Type B pancreatic cell (in vitro differentiated cells): ENCODE data around the gene C12orf60. TPM values are rescaled to one million over a fixed set of nuclear protein-coding genes. Genes with fewer than 3 reads are reported as not detected.
"Not testable (repeated sequence)": the region's sequence is repeated elsewhere in the genome, so short reads cannot be mapped to it uniquely, and the experiment has no call there.

ENCODE experiments used
- DNase-seq: peaks from one replicate; pipeline ENCODE4 v3.0.0; 2021; ENCODE audit warnings: mixed read lengths; ENCODE audit not compliant: unreplicated experiment; ENCODE audit errors: extremely low spot score
- H3K27ac Mint-ChIP-seq: 2 replicates; pipeline ENCODE4 v1.8.0; 2021; ENCODE audit warnings: mild to moderate bottlenecking, mixed read lengths
- H3K27me3 Mint-ChIP-seq: 2 replicates; pipeline ENCODE4 v1.8.0; 2021; ENCODE audit warnings: mixed read lengths
- H3K36me3 Mint-ChIP-seq: 2 replicates; pipeline ENCODE4 v1.8.0; 2021; ENCODE audit warnings: mixed read lengths
- H3K4me1 Mint-ChIP-seq: one replicate; pipeline ENCODE4 v1.8.0; 2021; ENCODE audit warnings: mixed read lengths; ENCODE audit not compliant: unreplicated experiment
- H3K4me3 Mint-ChIP-seq: 2 replicates; pipeline ENCODE4 v1.8.0; 2021; ENCODE audit warnings: mild to moderate bottlenecking, mixed read lengths
- H3K9me3 Mint-ChIP-seq: 2 replicates; pipeline ENCODE4 v1.8.0; 2021; ENCODE audit warnings: mixed read lengths
- CTCF ChIP-seq: fragments of 200-600 bp; sonication (generic); conservative IDR thresholded peaks from 2 replicates; pipeline ENCODE4 v1.5.0; 2021; ENCODE audit warnings: antibody characterized with exemption, mild to moderate bottlenecking
- long read RNA-seq: library from polyadenylated mRNA; unstranded; transcript quantifications from one replicate; pipeline ENCODE4 v2.0.0, GENCODE V29; 2020
- total RNA-seq: library from RNA; stranded (reverse); gene quantifications from 2 replicates; pipeline ENCODE4 v1.2.1, GENCODE V29; 2021; ENCODE audit warnings: low replicate concordance

C12orf60 gene
- 1.9 and 2.7 TPM in 2 replicates for total RNA-seq
- long read RNA-seq, transcript C12orf60-201 (2 exons, 1,684 nt) = major isoform, 8 of 10 reads
- long read RNA-seq, partial matches to known transcripts = 0 of 10 reads
- long read RNA-seq, other reads (novel, unspliced or antisense) = 2 of 10 reads

- Mint-ChIP-seq H3K9me3 (no peaks in the 10 kb centered on the region), H3K4me1 (peaks cover 6% of the 10 kb centered on the region), H3K27ac (no peak within 1 kb of the TSS), H3K4me3 (no peak within 1 kb of the TSS), H3K36me3 (peaks cover 14% of the 10 kb centered on the region), H3K27me3 (no peaks in the 10 kb centered on the region)
- TF ChIP-seq CTCF = no peak
- DNase-seq = peak; percentile 90
These were observed at the start of gene C12orf60, which contains the start of gene WBP11 for GRCh38 chr12:14803011-14803829. TSS of gene C12orf60 (plus strand) at chr12:14803670. CDS start at chr12:14822936, 19,266 bp downstream. TSS of gene WBP11 (minus strand) at chr12:14803478. CDS start at chr12:14801383, 2,095 bp downstream.

- peak overlapping the region; percentile 6 for H3K4me3 Mint-ChIP-seq
- no peaks in the 10 kb centered on the region for H3K4me1 Mint-ChIP-seq
- TF ChIP-seq CTCF = peak; percentile 75
- no peak for DNase-seq
- peaks cover 21% of the 10 kb centered on the region for H3K36me3 Mint-ChIP-seq
- H3K27ac Mint-ChIP-seq = peak overlapping the region; percentile 35
- no peaks in the 10 kb centered on the region for H3K27me3 Mint-ChIP-seq
- H3K9me3 Mint-ChIP-seq = no peaks in the 10 kb centered on the region
These were observed 46.9 kb upstream of the C12orf60 start for GRCh38 chr12:14756334-14757143.

GRCh38 chr12:14759711-14760280 is 43.7 kb upstream of the C12orf60 start:
- H3K4me1 Mint-ChIP-seq, H3K4me3 Mint-ChIP-seq, H3K9me3 Mint-ChIP-seq, DNase-seq, H3K27ac Mint-ChIP-seq, H3K27me3 Mint-ChIP-seq: not testable (repeated sequence)
- peaks cover 32% of the 10 kb centered on the region for H3K36me3 Mint-ChIP-seq

- Mint-ChIP-seq H3K27ac (no peak overlapping the region), H3K4me1 (peaks cover 5% of the 10 kb centered on the region), H3K36me3 (peaks cover 51% of the 10 kb centered on the region), H3K27me3 (no peaks in the 10 kb centered on the region), H3K4me3 (no peak overlapping the region), H3K9me3 (peaks cover 13% of the 10 kb centered on the region)
- DNase-seq = no peak
- TF ChIP-seq CTCF = no peak
These were observed 38.1 kb upstream of the C12orf60 start for GRCh38 chr12:14765398-14765797.

GRCh38 chr12:14766020-14766419 is 37.5 kb upstream of the C12orf60 start:
- Mint-ChIP-seq H3K27ac (peak overlapping the region; percentile 65), H3K9me3 (peaks cover 13% of the 10 kb centered on the region), H3K4me3 (peak overlapping the region; percentile 16), H3K36me3 (peaks cover 56% of the 10 kb centered on the region)
- not testable (repeated sequence) for DNase-seq, H3K4me1 Mint-ChIP-seq, H3K27me3 Mint-ChIP-seq

GRCh38 chr12:14766649-14767215 is 36.7 kb upstream of the C12orf60 start:
- Mint-ChIP-seq H3K4me3 (peak overlapping the region; percentile 61), H3K27ac (no peak overlapping the region), H3K9me3 (peaks cover 13% of the 10 kb centered on the region), H3K4me1 (peaks cover 5% of the 10 kb centered on the region), H3K36me3 (peaks cover 51% of the 10 kb centered on the region), H3K27me3 (peaks cover 5% of the 10 kb centered on the region)
- no peak for TF ChIP-seq CTCF
- no peak for DNase-seq
